IPS-18a (cell line): ENCODE measurements around the gene CDH2.
"Not testable (repeated sequence)": the region's sequence is repeated elsewhere in the genome, so short reads cannot be mapped to it uniquely, and the experiment has no call there.

ENCODE experiments used
- H3K27ac ChIP-seq: one replicate; pipeline ENCODE4 v1.5.1; 2013; ENCODE audit warnings: low read length
- H3K27me3 ChIP-seq: one replicate; pipeline ENCODE4 v1.6.1; 2013; ENCODE audit warnings: mild to moderate bottlenecking, low read length; ENCODE audit not compliant: control insufficient read depth, insufficient read depth
- H3K36me3 ChIP-seq: one replicate; pipeline ENCODE4 v1.6.1; 2013; ENCODE audit warnings: low read depth, low read length; ENCODE audit not compliant: control insufficient read depth
- H3K4me1 ChIP-seq: one replicate; pipeline ENCODE4 v1.6.1; 2013; ENCODE audit warnings: low read depth, low read length; ENCODE audit not compliant: control insufficient read depth
- H3K4me3 ChIP-seq: one replicate; pipeline ENCODE4 v1.5.1; 2013; ENCODE audit warnings: low read length
- H3K9ac ChIP-seq: one replicate; pipeline ENCODE4 v1.6.1; 2013; ENCODE audit warnings: mild to moderate bottlenecking, low read length, moderate library complexity
- H3K9me3 ChIP-seq: one replicate; pipeline ENCODE4 v1.6.1; 2013; ENCODE audit warnings: low read depth, low read length; ENCODE audit not compliant: control insufficient read depth

Gene CDH2

GRCh38 chr18:27931535-27931934 is 245.4 kb downstream of the CDH2 start:
- Histone ChIP-seq H3K27ac (no peak overlapping the region), H3K9ac (no peak overlapping the region)

GRCh38 chr18:27922780-27923179 is 254.2 kb downstream of the CDH2 start:
- H3K4me3 ChIP-seq: no peak overlapping the region
- no peaks in the 10 kb centered on the region for H3K36me3 ChIP-seq
- no peak overlapping the region for H3K9ac ChIP-seq
- H3K27ac ChIP-seq: no peak overlapping the region
- H3K27me3 ChIP-seq: no peaks in the 10 kb centered on the region
- no peaks in the 10 kb centered on the region for H3K4me1 ChIP-seq
- no peaks in the 10 kb centered on the region for H3K9me3 ChIP-seq

More at GRCh38 chr18:27931535-27931934, 245.4 kb downstream of the CDH2 start:
- Histone ChIP-seq H3K4me1 (no peaks in the 10 kb centered on the region), H3K36me3 (no peaks in the 10 kb centered on the region), H3K4me3 (no peak overlapping the region), H3K9me3 (no peaks in the 10 kb centered on the region), H3K27me3 (no peaks in the 10 kb centered on the region)

GRCh38 chr18:27921904-27922751 is 254.8 kb downstream of the CDH2 start:
- Histone ChIP-seq H3K9ac (no peak overlapping the region), H3K27ac (no peak overlapping the region), H3K4me1 (no peaks in the 10 kb centered on the region), H3K27me3 (no peaks in the 10 kb centered on the region), H3K36me3 (no peaks in the 10 kb centered on the region), H3K9me3 (no peaks in the 10 kb centered on the region), H3K4me3 (no peak overlapping the region)

- Histone ChIP-seq H3K9me3 (no peaks in the 10 kb centered on the region), H3K27me3 (no peaks in the 10 kb centered on the region), H3K27ac (no peak overlapping the region), H3K9ac (no peak overlapping the region), H3K4me1 (no peaks in the 10 kb centered on the region), H3K4me3 (no peak overlapping the region), H3K36me3 (no peaks in the 10 kb centered on the region)
Observed at GRCh38 chr18:27921392-27921791, 255.5 kb downstream of the CDH2 start.

- Histone ChIP-seq H3K4me1 (no peaks in the 10 kb centered on the region), H3K36me3 (no peaks in the 10 kb centered on the region), H3K27ac (no peak overlapping the region), H3K4me3 (no peak overlapping the region), H3K27me3 (no peaks in the 10 kb centered on the region), H3K9ac (no peak overlapping the region), H3K9me3 (no peaks in the 10 kb centered on the region)
Observed at GRCh38 chr18:27920836-27921235, 256.1 kb downstream of the CDH2 start.

GRCh38 chr18:27906189-27906588 is 270.7 kb downstream of the CDH2 start:
- H3K9ac ChIP-seq, H3K4me1 ChIP-seq, H3K36me3 ChIP-seq, H3K4me3 ChIP-seq, H3K27me3 ChIP-seq, H3K27ac ChIP-seq, H3K9me3 ChIP-seq: not testable (repeated sequence)

GRCh38 chr18:27903906-27904305 is 273.0 kb downstream of the CDH2 start:
- Histone ChIP-seq H3K4me1 (no peaks in the 10 kb centered on the region), H3K9me3 (peaks cover 5% of the 10 kb centered on the region), H3K36me3 (no peaks in the 10 kb centered on the region), H3K9ac (no peak overlapping the region), H3K27me3 (no peaks in the 10 kb centered on the region), H3K4me3 (no peak overlapping the region), H3K27ac (no peak overlapping the region)

GRCh38 chr18:27901424-27902226 is 275.3 kb downstream of the CDH2 start:
- Histone ChIP-seq H3K36me3 (no peaks in the 10 kb centered on the region), H3K27me3 (no peaks in the 10 kb centered on the region), H3K27ac (no peak overlapping the region), H3K9ac (no peak overlapping the region), H3K9me3 (no peaks in the 10 kb centered on the region), H3K4me1 (no peaks in the 10 kb centered on the region), H3K4me3 (no peak overlapping the region)
